ENCODE measurements around the gene C1QC.

Gene C1QC

DNA sequence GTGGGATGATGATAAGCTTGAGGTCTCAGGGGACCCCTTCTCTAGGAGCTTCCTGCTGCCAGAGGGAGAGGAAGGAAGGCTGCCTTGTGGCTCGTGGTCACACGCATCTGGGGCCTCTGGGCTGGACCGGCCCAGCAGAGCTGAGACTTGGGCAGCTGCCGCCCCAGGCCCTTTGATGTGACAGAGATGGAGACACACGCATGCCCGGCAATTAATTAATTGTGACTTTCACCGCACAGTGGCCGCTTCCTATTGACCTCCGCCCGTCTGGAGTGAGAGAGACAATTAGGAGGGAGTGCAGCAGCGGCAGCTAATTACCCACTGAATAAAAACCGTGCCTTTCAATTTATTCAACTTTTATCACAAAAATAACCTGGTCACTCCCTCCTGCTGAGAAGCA, 23.6 kb upstream of the C1QC start:
- no peak for DNase-seq

DNA sequence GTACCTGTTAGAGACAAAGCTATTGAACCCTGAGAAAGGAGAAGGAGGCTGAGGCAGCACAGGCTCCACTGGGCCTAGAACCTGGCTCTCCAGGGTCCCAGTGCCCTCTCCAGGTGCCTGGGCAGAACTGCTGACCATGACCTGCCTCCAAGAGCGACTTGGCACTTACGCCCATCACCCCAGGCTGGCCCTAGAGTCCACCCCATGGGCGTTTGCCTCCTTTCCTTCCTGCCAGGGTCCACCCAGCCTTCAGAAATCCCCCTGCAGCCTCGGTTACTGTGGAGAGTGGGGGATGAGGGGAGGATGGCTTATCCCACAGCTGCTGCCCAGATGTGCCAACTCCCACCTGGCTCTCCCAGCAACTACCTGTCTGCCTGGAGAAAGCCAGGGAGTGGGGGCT, 21.7 kb upstream of the C1QC start:
- no peak for DNase-seq

DNA sequence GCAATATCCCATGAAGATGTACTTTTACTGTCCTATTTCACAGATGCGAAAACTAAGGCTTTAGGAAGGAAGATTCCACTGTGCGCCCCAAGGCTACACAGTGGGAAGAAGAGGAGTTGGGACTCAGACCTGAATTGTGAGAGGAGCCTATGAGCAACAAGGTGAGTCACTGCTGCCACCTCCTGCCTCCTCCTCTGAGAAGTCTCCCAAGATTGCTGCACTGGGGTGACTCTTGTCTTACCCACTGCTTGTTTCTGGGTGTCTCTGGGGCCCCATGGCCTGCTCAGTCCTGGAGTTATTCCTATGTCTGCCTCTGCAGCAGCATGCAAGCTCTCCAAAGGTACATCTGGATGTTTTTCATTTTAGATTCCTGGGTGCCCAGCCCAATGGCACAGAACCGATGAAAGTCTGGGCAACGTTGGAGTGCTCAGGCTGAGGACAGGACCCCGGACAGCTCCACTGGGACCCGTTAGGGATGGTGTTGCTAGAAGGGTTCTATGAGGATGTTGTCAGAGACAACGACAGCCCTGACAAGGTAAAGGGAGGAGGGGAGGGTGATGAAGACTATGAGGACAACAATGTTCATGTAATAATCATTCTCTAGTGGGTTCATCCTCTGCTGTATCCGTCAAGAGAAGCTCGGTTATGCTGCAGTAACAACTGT, 18.0 kb upstream of the C1QC start:
- DNase-seq, result no peak

DNA sequence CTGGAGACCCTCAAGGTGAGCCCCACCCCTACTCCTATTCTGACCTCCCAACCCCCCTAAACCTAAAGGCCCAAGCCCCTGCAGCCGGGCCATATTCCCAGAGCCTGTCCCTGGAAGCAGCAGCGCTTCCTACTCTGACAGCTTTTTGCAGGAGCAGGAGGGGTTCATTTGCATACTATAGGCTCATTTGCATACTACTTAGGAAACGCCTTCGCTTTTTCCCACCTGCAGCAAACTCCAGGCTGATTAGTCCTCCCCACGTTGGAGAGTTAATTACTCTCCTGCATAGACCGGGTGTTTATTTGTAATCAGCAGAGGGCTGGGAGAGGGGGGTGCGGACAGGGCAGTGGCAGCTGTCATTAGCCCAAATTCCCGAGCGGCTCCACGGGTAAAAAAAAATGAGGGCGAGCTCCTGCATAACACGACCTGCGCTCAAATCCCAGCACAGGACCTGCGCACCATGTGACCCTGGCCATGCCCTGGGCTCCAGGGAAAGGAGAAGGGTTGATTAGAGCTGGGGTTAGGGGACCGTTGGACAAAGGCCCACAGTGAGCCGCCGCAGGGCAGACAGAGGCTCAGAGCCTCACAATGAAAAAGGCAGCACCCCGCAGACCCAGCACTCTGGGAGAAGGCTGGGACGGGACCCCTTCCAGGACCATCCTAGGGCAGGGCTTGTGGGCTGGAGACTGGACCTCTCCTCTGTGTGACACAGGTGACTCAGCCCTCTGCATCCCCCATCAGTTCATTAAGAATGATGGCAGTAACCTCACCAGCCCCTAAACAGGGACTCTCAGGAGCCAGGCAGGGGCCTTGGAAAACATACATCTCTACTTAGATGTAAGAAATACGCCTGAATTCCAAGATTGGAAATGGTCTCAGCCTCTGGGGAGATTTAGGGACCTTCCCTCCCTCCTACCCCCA, 16.9 kb upstream of the C1QC start:
- no peak for DNase-seq

DNA sequence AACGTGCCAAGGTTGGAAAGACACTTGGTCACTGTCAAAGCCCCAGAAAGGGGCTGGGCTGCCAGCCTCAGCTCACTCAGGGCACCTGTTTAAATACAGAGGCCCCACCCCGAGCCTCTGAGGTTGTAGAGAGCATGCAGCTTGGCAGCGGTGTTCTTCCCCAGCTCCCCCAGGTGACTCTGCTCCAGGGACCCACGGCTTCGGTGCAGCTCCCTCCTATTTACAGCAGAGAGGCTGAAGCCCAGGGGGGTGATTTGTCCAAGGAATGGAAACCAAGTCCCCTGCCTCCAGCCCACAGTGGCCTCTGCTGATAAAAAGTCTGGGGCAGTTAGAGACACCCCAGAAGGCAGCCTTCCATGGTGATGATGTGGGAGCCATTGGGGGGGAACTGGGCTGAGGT, 16.1 kb upstream of the C1QC start:
- DNase-seq, result no peak

DNA sequence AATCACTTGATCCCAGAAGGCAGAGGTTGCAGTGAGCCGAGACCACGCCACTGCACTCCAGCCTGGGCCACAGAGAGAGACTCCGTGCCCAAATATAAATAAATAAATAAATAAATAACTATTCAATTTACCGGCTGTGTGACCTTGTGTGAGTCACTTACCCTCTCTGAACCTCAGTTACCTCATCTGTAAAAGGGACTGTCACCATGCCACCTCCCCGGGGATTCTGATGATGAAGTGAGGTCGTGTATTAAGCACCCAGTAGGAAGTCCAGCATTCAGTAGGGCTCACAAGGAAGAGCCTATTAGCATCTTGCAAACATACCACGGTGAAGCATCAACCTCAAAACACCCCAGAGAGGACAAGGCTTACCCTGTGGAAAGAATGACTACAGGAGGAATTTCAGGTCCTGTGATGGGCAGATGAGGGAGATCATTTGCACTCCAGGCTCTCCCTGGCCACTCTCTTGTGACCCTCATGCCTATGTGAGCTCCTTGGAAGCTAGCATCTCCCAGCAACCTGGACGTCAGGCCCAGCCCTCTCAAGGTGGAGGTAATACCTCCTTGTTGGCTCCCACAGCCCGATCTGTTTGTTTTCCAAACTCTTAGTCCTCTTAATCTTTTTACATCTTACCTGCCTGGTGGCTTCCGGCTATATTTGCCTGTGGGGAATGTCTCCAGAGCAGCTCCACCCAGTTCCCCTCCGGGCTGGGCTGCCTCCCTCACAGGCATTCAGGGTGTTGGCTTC, 14.6 kb upstream of the C1QC start:
- DNase-seq, result no peak

DNA sequence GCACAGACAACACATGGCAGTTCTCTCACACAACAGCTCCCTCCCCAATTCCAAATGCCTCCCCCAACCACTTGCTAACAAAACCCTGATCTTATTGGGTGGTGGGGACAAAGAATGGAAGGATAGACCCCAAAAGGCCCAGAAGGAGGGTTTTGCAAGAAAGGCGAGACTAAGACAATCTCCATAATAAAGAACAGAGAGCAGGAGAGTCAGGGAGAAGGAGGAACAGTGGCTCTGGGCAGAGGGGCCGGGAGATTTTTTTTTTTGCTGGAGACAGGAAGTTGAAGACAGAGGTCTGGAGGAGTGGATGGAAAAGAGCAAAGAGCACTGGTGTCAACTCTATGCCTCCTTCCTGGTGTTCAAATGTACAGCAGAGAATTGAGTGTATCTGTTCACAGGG, 13.5 kb upstream of the C1QC start:
- no peak for DNase-seq

DNA sequence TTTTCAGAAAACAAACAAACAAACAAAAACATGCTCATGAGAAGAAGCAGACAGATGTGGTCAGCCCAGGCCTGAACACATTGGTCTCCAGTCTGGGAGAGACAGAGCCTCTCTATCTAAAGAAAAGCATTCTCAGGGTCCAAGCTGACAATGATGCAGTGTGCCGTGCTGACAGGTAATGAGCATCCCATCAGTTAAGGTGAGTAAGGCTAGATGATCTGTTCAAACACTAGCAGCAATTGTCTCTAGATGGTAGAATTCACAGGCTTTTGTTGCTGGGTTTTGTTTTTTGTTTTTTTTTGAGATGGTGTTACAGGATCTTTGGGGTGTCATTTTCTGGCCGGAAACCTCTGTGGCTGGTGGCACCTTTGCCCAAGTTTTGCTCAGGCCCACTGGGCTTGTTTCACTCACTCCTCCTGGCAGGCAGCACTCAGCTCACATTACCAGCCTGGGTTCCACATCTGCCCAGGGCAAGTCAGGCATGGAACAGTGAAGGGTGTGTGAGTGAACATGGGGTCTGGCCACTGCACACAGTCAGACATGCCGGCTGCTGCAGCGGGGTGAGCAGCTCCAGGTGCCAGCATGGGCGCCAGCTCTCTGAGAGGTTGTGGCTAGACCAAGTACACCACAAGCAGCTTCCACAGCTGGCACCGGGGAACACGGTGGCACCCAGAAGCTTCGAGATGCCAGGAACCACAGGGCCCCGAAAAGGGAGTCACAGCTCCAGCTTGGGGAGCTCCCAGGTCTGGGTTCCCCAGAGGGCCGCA, 9.6 kb upstream of the C1QC start:
- DNase-seq, result no peak

DNA sequence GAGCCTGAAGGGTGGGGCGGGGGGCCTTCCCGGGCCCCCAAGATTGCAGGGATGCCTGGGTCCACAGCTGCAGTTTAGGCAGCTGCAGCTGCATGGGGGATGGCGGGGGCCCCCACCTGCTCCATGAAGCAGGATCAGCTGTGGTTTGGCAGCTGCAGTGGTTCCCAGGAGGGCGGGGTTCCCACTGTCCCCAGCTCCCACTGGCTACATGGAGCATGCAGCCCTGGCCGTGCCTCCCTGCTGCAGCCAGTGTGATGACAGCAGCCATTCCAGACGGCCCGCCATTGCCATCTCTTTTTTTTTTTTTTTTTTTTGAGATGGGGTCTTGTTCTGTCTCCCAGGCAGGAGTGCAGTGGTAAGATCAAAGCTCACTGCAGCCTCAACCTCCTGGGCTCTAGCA, 8.0 kb upstream of the C1QC start:
- DNase-seq, result no peak

DNA sequence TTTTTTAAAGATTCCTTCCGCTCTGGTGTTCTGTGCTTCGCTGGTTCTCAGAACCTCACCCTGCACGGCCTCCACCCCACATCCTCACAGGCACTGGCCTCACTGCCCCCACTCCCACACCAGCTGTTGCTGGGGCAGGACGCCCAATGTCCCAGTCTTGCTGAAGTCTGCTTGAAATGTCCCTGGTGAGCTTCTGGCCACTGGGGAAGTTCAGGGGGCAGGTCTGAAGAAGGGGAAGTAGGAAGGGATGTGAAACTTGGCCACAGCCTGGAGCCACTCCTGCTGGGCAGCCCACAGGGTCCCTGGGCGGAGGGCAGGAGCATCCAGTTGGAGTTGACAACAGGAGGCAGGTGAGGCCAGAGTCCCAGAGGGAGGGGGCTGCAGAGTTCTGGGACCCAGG, 7.1 kb upstream of the C1QC start, which contains the start of gene C1QA:
Gene C1QA (plus strand): TSS at position 276 of the 400 bp plus-strand sequence. CDS start 989 bp downstream, outside the sequence.
- DNase-seq, result no peak

DNA sequence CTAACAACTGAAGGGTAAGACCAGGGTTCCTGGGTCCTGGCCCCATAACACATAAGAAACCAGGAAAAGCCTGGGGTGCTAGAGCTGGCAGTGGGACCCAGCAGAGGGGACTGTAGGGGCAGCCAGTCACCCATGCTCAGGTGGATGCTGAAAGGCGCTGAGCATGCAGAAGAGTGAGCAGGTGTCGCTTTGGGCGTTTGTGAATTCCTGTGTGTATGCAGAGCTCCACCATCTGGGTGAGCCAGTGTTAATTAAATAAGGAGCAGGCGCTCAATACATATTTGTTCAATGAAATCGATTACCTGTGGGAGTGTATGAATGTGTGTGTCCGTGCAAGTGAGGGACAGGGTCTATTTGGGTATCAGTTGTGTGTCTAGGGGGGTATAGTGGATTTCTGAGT, 6.5 kb upstream of the C1QC start:
- DNase-seq, result no peak

DNA sequence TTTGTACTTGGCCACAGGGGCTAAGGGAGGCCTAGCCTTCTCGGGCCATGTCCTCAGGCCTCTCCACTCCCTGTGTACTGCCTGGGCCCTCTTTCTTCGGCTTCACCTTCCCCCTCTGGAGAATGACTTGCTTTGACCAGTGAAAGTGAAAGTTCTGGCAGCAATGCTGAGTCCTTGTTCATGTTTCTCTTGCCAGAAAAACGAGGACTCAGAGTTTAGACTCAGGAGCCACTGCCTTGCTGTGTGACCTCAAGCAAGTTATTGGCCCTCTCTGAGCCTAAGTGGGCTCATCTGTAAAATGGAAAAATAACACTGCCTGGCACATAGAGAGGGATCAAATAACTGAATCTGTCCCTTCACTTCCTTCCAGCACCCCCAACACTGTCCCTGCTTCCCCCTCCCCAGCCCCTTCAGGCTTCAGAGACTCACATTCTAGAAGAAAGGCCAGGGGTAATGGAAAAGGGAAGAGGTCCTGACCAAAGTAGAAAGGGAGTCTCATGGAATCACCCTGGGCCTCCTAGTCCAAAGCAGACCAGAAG, 5.5 kb upstream of the C1QC start:
- DNase-seq, result no peak

DNA sequence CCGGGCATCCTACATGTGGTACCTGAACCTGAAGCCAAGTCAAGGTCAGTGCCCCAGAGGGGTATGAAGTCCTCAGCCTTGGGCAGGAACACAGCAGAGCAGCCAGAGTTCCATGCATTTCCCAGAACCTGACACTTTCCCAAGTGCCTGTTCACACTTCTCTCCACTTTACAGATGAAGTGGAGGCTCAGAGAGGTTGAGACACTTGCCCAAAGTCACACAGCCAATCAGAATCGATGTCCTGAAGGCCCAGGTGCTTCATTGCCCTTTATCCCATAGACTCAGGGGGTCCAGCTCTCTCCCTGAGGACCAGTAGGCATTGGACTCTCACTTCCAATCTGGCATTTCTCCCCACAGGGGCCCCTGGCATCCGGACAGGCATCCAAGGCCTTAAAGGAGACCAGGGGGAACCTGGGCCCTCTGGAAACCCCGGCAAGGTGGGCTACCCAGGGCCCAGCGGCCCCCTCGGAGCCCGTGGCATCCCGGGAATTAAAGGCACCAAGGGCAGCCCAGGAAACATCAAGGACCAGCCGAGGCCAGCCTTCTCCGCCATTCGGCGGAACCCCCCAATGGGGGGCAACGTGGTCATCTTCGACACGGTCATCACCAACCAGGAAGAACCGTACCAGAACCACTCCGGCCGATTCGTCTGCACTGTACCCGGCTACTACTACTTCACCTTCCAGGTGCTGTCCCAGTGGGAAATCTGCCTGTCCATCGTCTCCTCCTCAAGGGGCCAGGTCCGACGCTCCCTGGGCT, 4.8 kb upstream of the C1QC start:
- DNase-seq, result no peak

DNA sequence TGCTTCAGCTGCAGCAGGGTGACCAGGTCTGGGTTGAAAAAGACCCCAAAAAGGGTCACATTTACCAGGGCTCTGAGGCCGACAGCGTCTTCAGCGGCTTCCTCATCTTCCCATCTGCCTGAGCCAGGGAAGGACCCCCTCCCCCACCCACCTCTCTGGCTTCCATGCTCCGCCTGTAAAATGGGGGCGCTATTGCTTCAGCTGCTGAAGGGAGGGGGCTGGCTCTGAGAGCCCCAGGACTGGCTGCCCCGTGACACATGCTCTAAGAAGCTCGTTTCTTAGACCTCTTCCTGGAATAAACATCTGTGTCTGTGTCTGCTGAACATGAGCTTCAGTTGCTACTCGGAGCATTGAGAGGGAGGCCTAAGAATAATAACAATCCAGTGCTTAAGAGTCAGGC, 4.1 kb upstream of the C1QC start:
- no peak for DNase-seq

DNA sequence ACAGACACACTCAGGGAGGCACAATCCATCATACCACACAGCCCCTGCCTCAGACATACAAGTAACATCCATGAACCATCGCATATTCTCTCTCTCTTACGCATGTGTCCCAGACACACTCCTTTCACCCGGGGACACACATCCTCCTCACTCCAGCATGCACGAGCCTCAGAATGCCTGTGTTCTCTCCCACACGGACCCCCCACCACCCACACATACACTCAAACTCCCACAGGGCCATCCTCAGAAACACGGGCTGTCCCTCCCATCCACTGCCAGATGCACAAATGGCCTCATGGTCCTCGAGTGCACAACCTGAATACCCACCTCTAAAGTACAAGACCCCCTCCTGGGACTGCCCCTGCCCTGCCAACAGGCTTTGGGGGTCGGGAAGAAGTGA, 2.2 kb upstream of the C1QC start:
- DNase-seq, result no peak

DNA sequence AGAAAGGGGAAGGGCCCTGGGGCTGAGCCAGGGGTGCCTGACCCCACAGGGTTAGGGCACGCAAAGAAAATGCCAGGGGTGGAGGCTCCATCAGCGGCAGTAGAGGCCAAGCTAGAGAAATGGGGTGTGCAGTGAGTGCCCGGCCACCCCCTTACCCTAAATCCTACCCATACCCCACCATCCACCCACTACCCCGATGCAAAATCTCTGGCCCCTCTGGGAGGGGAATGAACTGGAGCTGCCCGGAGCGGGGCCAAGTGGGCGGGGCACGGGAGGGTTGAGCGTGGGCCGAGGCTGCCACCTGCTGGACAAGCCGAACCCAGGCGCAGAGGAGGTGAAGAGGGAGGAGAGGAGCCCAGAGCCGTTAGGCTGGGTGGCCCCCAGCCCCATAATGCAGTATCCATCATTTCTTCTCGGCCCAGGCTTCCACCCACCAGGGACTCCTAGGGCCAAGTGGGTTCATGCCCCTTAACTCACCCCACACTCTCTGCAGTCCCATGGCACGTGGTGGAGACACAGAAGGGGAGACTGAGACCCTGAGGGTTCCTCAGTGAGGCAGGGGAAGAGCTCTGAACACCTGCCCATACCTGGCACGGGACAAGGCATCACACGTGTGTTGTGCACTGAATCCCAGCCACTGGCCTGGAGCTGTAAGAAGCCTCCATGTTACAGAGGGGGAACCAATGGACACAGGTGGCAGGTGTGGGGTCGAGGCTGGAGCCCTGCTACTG, 1.4 kb upstream of the C1QC start:
- peak; percentile 46 for DNase-seq

DNA sequence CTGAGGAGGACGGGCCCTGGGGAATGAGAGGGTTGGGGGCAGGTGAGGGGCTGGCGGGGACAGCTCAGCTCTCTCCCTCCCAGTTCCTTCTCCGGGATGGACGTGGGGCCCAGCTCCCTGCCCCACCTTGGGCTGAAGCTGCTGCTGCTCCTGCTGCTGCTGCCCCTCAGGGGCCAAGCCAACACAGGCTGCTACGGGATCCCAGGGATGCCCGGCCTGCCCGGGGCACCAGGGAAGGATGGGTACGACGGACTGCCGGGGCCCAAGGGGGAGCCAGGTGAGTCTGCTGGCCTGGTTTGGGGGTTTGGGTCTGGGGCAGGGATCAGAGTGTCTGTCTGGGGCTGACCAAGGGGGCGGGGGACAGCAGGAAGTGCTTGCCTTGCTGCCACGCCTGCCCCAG, 495 bp downstream of the C1QC start:
- no peak for DNase-seq

DNA sequence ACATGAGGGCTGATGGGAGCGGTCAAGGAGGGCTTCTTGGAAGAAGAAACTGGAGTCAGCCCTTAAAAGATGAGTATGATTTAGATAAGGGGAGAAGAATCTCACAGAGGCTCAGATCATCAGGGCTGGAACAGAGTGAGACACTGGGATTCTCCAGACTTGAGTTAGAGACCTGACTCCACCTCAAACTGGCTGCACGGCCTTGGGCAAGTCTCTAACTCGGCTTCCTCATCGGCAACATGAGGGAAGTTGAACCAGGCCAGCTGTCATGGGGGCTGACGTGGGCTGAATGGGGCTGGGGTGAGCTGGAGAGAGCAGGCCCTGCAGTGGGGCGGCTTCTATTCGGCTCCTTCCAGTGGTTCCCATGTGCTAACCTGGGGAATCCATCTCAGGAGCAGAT, 2.5 kb downstream of the C1QC start:
- DNase-seq, result no peak

DNA sequence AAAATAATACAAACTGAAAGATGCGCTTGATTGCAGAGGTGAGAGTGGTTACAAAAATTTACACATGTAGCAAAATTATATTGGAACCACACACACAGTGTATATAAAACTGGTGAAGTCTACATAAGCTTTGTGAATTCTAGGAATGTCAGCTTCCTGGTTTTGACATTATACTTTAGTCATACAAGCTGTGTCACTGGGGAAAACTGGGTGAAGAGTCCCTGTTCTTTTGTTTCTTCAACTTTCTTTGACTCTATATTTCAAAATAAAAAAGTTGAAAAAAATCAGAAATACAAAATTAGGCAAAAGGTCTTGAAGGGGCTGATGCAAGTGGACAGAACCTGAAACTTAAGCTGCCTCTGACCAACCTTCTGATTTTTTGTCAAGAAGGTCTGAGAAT, 3.0 kb downstream of the C1QC start:
- no peak for DNase-seq

DNA sequence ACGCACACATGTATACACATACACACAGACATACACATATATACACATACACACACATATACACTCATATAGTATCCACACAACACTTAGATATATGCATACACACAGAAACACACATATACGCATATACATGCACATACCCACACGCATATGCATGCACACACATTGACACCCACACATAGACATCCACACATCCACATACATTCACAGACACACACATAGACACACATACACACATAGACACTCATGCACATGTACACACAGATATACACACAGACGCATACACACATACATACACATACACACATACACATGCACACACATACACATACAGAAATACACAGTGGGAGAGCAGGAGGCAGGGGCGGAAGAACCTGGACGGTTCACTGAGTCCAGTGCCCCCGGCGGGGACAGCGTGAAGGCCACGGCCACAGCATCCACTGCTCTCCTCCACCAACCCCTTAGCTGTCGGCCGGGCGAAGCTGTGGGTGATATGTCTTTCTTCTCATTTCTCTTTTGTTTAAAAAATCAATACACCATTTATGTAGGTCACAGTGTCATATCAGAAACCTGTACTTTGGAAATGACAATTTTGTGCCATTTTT, 6.8 kb downstream of the C1QC start:
- no peak for DNase-seq

Measured in effector CD4-positive, alpha-beta T cell (primary cell).